ENCODE data around the gene NRCAM.
A peak's percentile ranks its signal among the peaks of the same experiment; 100 is the strongest.

DNA sequence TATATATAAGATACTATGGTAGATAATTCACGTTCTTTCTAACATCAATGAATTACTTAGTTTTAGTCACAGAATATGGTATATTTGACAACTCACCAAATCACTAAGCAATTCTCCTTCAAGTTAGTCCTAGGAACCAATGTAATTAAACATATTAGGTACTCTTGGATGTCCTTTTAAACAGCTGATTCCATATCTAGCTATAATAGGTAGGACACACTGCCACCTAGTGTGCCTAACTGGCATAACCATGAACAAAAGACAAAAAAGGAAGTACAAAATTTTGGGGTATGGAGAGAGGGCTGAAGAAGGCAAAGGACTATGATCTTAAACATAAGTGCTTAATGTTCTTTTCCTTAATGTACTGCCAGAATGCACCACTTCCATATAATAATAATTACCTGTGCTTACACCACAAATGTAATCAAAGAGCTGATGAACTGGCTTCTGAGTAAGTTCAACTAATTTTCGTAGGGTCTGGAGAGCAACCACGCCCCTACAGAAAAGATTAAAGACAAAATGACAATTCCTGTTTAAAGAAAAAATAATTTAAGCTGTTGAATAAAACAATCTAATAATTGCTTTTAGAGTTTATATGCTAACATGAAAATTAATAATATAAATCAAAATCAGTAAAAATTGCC, 41.0 kb upstream of the NRCAM start:
- TF ChIP-seq, protein P1, sequence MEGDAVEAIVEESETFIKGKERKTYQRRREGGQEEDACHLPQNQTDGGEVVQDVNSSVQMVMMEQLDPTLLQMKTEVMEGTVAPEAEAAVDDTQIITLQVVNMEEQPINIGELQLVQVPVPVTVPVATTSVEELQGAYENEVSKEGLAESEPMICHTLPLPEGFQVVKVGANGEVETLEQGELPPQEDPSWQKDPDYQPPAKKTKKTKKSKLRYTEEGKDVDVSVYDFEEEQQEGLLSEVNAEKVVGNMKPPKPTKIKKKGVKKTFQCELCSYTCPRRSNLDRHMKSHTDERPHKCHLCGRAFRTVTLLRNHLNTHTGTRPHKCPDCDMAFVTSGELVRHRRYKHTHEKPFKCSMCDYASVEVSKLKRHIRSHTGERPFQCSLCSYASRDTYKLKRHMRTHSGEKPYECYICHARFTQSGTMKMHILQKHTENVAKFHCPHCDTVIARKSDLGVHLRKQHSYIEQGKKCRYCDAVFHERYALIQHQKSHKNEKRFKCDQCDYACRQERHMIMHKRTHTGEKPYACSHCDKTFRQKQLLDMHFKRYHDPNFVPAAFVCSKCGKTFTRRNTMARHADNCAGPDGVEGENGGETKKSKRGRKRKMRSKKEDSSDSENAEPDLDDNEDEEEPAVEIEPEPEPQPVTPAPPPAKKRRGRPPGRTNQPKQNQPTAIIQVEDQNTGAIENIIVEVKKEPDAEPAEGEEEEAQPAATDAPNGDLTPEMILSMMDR (IDR thresholded peaks at IDR 0.05): peak; percentile 97
- no peak for TF ChIP-seq EZH2 (IDR thresholded peaks at IDR 0.05; ENCODE audit: borderline replicate concordance, insufficient read depth, low read depth, low read length, poor library complexity, severe bottlenecking)

All from B cell (primary cell).